ENCODE measurements around the gene SLC7A11. TPM values are rescaled to one million over a fixed set of nuclear protein-coding genes. Genes with fewer than 3 reads are reported as not detected.

SLC7A11 gene
- total and polyA plus RNA-seq, 5 donors from 2014 or later = 0.02 to 0.07 TPM; not detected in 3

DNA sequence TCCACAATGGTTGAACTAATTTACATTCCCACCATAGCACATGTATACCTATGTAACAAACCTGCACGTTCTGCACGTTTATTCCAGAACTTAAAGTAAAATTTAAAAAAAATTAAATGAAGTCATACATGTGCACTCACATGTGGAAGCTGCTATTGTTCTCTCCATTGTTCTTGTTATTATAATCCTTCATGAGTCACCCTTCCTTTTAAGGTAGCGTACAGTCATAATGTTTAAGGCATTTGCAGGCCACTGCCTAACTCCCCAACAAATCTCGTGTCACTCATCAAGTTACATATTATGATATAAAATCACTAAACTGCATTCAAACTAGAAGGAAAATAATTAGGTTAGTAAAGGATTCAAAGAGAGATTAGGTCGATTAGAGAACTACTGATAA lies 63.6 kb downstream of the SLC7A11 start:
- ATAC-seq (ENCODE audit: low read depth in 2 of 2) (no peak), DNase-seq (no peak)
- Mint-ChIP-seq H3K4me3 (no peak overlapping the region), H3K27me3 (no peaks in the 10 kb centered on the region), H3K27ac (no peak overlapping the region), H3K9me3 (peaks cover 0 to 7% (median 2%) of the 10 kb centered on the region in 7 donors), H3K4me1 (no peaks in the 10 kb centered on the region), H3K36me3 (no peaks in the 10 kb centered on the region)
- Histone ChIP-seq H3K4me1 (ENCODE audit: control insufficient read depth, insufficient read depth, low read length, poor library complexity, severe bottlenecking) (no peaks in the 10 kb centered on the region), H3K27ac (ENCODE audit: insufficient read depth, low read length, poor library complexity, severe bottlenecking) (no peak overlapping the region), H3K9me3 (ENCODE audit: control insufficient read depth in 2 of 2, low read length in 2 of 2) (no peaks in the 10 kb centered on the region), H3K36me3 (ENCODE audit: control insufficient read depth, insufficient read depth, low read length) (no peaks in the 10 kb centered on the region), H3K4me3 (ENCODE audit: low read depth, low read length) (no peak overlapping the region), H3K27me3 (ENCODE audit: control insufficient read depth, insufficient read depth, low read length) (no peaks in the 10 kb centered on the region)

DNA sequence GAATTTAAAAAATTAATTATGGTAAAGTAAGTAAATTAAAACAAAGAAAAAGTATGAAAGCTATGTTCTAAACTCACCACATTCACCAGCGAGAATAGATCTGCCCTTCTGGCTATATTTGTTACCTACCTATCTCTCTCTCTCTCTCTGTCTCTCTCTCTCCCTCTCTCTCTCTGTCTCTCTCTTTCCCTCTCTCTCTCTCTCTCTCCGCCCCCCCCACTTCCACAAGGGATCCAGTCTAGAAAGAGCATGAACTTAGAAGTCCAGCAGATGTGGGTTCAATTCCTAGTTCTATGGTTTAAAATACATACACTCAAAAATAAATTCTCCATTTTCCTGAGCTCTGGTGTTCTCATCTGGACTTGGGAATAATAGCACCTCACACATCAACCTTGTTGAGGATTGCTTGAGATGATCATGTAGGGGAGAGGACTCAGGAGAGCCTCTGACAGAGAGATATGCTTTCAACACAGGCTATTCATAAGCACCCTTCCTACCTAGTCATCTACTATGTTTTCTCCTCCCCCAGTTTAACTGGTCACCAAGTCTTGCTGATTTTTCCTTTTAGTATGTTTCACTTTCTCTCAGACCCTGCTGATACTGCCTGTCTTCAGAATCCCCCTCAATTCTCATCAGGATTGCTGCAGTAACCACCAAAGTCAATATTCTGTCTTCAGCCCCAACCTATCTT lies 64.7 kb downstream of the SLC7A11 start:
- Mint-ChIP-seq H3K27ac (no peak overlapping the region), H3K4me1 (no peaks in the 10 kb centered on the region), H3K9me3 (peaks cover 0 to 7% (median 1%) of the 10 kb centered on the region in 7 donors), H3K36me3 (no peaks in the 10 kb centered on the region), H3K27me3 (no peaks in the 10 kb centered on the region), H3K4me3 (no peak overlapping the region)
- Histone ChIP-seq H3K4me3 (ENCODE audit: low read depth, low read length) (no peak overlapping the region), H3K4me1 (ENCODE audit: control insufficient read depth, insufficient read depth, low read length, poor library complexity, severe bottlenecking) (no peaks in the 10 kb centered on the region), H3K27ac (ENCODE audit: insufficient read depth, low read length, poor library complexity, severe bottlenecking) (no peak overlapping the region), H3K9me3 (ENCODE audit: control insufficient read depth in 2 of 2, low read length in 2 of 2) (no peaks in the 10 kb centered on the region), H3K27me3 (ENCODE audit: control insufficient read depth, insufficient read depth, low read length) (no peaks in the 10 kb centered on the region), H3K36me3 (ENCODE audit: control insufficient read depth, insufficient read depth, low read length) (no peaks in the 10 kb centered on the region)
- ATAC-seq (ENCODE audit: low read depth in 2 of 2) = no peak
- DNase-seq = no peak

DNA sequence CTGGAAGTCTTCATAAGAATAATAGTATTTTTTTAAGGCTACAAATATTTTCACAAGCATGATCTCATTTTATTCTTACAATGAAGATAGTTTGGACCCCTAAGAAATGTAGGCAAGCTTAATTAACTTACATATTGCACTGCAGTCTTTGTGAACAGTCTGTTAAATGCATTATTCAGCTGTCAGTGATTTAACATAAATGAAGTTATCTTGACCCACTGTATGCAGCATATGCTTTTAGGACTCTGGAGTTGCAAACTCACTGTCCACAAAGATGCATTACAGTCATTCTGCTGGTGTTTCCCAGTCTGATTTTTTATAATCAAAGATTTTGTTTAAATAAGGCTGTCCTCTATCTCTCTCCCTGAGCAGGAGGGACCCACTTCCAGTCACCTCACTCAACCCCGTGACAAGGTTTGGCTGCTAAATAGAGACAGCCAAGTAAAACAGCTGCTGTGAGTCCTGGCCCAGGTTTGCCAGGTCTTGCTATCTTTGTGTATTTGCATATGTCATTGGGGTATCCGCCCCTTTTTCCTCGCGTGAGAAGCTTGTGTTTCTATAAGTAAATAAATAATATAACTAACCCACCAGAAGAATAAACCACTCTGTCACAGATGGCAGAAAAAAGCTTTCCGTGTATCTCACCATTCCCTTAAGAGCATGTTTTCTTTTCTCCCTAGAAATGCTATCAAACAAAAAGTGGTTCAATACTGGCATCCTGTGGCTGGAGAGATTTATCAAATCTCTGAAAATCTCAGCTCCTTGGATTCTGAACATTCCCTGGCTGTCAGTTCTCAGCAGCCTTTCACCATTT lies 67.0 kb downstream of the SLC7A11 start:
- Histone ChIP-seq H3K4me3 (ENCODE audit: low read depth, low read length) (no peak overlapping the region), H3K36me3 (ENCODE audit: control insufficient read depth, insufficient read depth, low read length) (no peaks in the 10 kb centered on the region), H3K27ac (ENCODE audit: insufficient read depth, low read length, poor library complexity, severe bottlenecking) (no peak overlapping the region), H3K4me1 (ENCODE audit: control insufficient read depth, insufficient read depth, low read length, poor library complexity, severe bottlenecking) (no peaks in the 10 kb centered on the region), H3K27me3 (ENCODE audit: control insufficient read depth, insufficient read depth, low read length) (no peaks in the 10 kb centered on the region), H3K9me3 (ENCODE audit: control insufficient read depth in 2 of 2, low read length in 2 of 2) (no peaks in the 10 kb centered on the region)
- DNase-seq = no peak
- Mint-ChIP-seq H3K9me3 (peaks cover 0 to 7% (median 1%) of the 10 kb centered on the region in 7 donors), H3K27ac (no peak overlapping the region), H3K4me1 (no peaks in the 10 kb centered on the region), H3K4me3 (no peak overlapping the region), H3K27me3 (no peaks in the 10 kb centered on the region), H3K36me3 (no peaks in the 10 kb centered on the region)
- no peak for ATAC-seq (ENCODE audit: low read depth in 2 of 2)

DNA sequence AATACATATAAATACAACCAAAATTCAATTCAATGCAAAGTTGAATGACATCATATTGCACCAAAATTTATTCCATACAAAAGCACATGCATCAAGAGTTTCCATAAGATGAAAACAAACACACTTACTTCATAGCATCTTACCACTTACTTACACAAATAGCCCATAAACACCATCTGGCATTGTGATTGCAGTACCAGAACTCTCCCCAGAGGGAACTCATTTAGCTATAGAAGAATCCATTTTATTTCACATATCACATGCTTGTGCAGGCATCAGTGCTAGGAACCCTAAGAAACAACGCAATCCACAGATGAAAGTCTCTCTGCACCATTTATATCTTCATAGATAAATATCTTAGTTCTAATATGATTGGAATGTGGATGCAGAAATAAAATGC lies 77.9 kb downstream of the SLC7A11 start:
- no peaks in the 10 kb centered on the region for H3K4me1 Mint-ChIP-seq
- H3K27ac Mint-ChIP-seq = no peak overlapping the region
- Histone ChIP-seq H3K36me3 (ENCODE audit: control insufficient read depth, insufficient read depth, low read length) (no peaks in the 10 kb centered on the region), H3K4me1 (ENCODE audit: control insufficient read depth, insufficient read depth, low read length, poor library complexity, severe bottlenecking) (no peaks in the 10 kb centered on the region), H3K9me3 (ENCODE audit: control insufficient read depth in 2 of 2, low read length in 2 of 2) (no peaks in the 10 kb centered on the region), H3K27ac (ENCODE audit: insufficient read depth, low read length, poor library complexity, severe bottlenecking) (no peak overlapping the region), H3K27me3 (ENCODE audit: control insufficient read depth, insufficient read depth, low read length) (no peaks in the 10 kb centered on the region), H3K4me3 (ENCODE audit: low read depth, low read length) (no peak overlapping the region)
- no peaks in the 10 kb centered on the region for H3K27me3 Mint-ChIP-seq
- no peak for ATAC-seq (ENCODE audit: low read depth in 2 of 2)
- DNase-seq = no peak
- no peak overlapping the region for H3K4me3 Mint-ChIP-seq
- H3K9me3 Mint-ChIP-seq = peaks cover 0 to 6% (median 0%) of the 10 kb centered on the region in 7 donors
- no peaks in the 10 kb centered on the region for H3K36me3 Mint-ChIP-seq

DNA sequence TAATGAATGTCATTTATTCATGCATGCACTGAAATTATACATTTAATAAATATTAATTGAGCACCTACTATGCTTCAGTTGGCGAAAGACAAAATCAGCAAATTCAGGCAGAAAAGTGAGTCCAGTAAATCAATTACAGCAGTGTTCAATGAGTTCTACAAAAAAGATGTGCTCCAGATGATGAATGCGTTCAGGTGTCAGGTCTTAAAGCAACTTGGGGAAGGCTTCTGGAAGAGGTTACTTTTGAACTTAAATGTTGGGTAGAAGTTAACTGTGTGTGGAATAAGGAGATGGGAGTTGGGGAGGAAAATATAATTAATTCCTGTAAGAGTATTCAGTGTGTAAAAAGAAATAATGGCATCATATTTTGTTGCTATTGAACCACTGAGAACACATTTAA lies 79.0 kb downstream of the SLC7A11 start:
- H3K4me1 Mint-ChIP-seq = no peaks in the 10 kb centered on the region
- no peak overlapping the region for H3K4me3 Mint-ChIP-seq
- H3K27me3 Mint-ChIP-seq = no peaks in the 10 kb centered on the region
- ATAC-seq (ENCODE audit: low read depth in 2 of 2) = no peak
- Histone ChIP-seq H3K27ac (ENCODE audit: insufficient read depth, low read length, poor library complexity, severe bottlenecking) (no peak overlapping the region), H3K4me1 (ENCODE audit: control insufficient read depth, insufficient read depth, low read length, poor library complexity, severe bottlenecking) (no peaks in the 10 kb centered on the region), H3K4me3 (ENCODE audit: low read depth, low read length) (no peak overlapping the region), H3K27me3 (ENCODE audit: control insufficient read depth, insufficient read depth, low read length) (no peaks in the 10 kb centered on the region), H3K9me3 (ENCODE audit: control insufficient read depth in 2 of 2, low read length in 2 of 2) (no peaks in the 10 kb centered on the region), H3K36me3 (ENCODE audit: control insufficient read depth, insufficient read depth, low read length) (no peaks in the 10 kb centered on the region)
- no peaks in the 10 kb centered on the region for H3K36me3 Mint-ChIP-seq
- DNase-seq = no peak
- no peak overlapping the region for H3K27ac Mint-ChIP-seq
- peaks cover 0 to 10% (median under 1%) of the 10 kb centered on the region in 7 donors for H3K9me3 Mint-ChIP-seq

DNA sequence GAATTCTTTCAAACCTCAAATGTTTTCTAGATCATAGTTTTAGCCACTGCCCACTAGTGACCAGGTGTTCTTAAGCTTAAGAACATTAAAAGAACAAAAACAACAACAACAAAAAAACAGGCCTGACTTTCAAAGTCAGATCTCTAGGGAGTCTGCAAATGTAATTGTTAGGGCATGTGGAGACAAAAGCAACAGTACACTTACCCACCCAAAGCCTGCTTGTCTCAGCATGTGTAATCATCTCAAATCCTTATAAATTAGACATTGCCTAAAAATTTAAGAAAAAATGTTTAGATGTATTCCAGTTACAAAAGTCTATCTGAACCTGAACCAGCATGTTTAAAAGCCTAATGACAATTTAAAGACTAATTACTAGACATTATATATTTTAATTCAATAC lies 79.9 kb downstream of the SLC7A11 start:
- Mint-ChIP-seq H3K27me3 (no peaks in the 10 kb centered on the region), H3K36me3 (no peaks in the 10 kb centered on the region), H3K4me3 (no peak overlapping the region), H3K4me1 (no peaks in the 10 kb centered on the region), H3K27ac (no peak overlapping the region), H3K9me3 (peaks cover 0 to 10% (median 1%) of the 10 kb centered on the region in 7 donors)
- H3K4me1 ChIP-seq (ENCODE audit: control insufficient read depth, insufficient read depth, low read length, poor library complexity, severe bottlenecking) = no peaks in the 10 kb centered on the region
- no peaks in the 10 kb centered on the region for H3K36me3 ChIP-seq (ENCODE audit: control insufficient read depth, insufficient read depth, low read length)
- H3K27ac ChIP-seq (ENCODE audit: insufficient read depth, low read length, poor library complexity, severe bottlenecking) = no peak overlapping the region
- H3K27me3 ChIP-seq (ENCODE audit: control insufficient read depth, insufficient read depth, low read length) = no peaks in the 10 kb centered on the region
- H3K9me3 ChIP-seq (ENCODE audit: control insufficient read depth in 2 of 2, low read length in 2 of 2) = no peaks in the 10 kb centered on the region
- H3K4me3 ChIP-seq (ENCODE audit: low read depth, low read length) = no peak overlapping the region
- ATAC-seq (ENCODE audit: low read depth in 2 of 2) = no peak
- DNase-seq = no peak

DNA sequence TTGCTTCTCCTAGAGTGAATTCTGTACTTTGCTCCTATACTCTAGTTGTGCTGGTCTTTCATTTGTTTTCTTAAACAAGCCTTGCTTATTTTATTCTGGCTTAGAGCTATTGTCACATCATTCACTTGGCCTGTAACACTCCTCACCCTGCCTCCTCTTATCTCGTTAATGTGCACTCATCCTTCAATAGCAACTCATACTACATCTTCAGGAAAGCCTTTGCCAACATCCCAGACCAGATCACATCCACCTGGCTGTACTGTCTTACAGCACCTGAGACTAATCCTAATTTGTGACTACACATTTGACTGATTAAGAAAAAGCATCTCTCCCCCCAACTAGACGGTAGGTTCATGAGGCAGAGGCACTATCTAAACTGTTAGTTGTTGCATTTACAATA lies 80.8 kb downstream of the SLC7A11 start:
- H3K27ac Mint-ChIP-seq = no peak overlapping the region
- Histone ChIP-seq H3K4me1 (ENCODE audit: control insufficient read depth, insufficient read depth, low read length, poor library complexity, severe bottlenecking) (no peaks in the 10 kb centered on the region), H3K27me3 (ENCODE audit: control insufficient read depth, insufficient read depth, low read length) (no peaks in the 10 kb centered on the region), H3K36me3 (ENCODE audit: control insufficient read depth, insufficient read depth, low read length) (no peaks in the 10 kb centered on the region), H3K9me3 (ENCODE audit: control insufficient read depth in 2 of 2, low read length in 2 of 2) (no peaks in the 10 kb centered on the region), H3K4me3 (ENCODE audit: low read depth, low read length) (no peak overlapping the region), H3K27ac (ENCODE audit: insufficient read depth, low read length, poor library complexity, severe bottlenecking) (no peak overlapping the region)
- no peaks in the 10 kb centered on the region for H3K27me3 Mint-ChIP-seq
- H3K36me3 Mint-ChIP-seq = no peaks in the 10 kb centered on the region
- no peak overlapping the region for H3K4me3 Mint-ChIP-seq
- DNase-seq = no peak
- H3K4me1 Mint-ChIP-seq = no peaks in the 10 kb centered on the region
- peaks cover 0 to 10% (median 2%) of the 10 kb centered on the region in 7 donors for H3K9me3 Mint-ChIP-seq
- ATAC-seq (ENCODE audit: low read depth in 2 of 2) = no peak
